Skeletal muscle tissue (tissue), 4 donors: ENCODE measurements around the gene CDKAL1. TPM values are rescaled to one million over a fixed set of nuclear protein-coding genes. Genes with fewer than 3 reads are reported as not detected.

ENCODE experiments used
- H3K27ac ChIP-seq: one replicate; pipeline ENCODE4 v1.7.0; 2013; ENCODE audit warnings: mild to moderate bottlenecking, low read depth, low read length, inconsistent platforms
- H3K27me3 ChIP-seq, 3 donors: one replicate each; pipeline ENCODE4 v1.7.0; 2013; ENCODE audit warnings: low read length in 3 of 3; ENCODE audit not compliant: control insufficient read depth in 3 of 3, insufficient read depth in 3 of 3
- H3K36me3 ChIP-seq, 3 donors: one replicate each; pipeline ENCODE4 v1.7.0; 2013; ENCODE audit warnings: low read length in 3 of 3; ENCODE audit not compliant: control insufficient read depth in 3 of 3, insufficient read depth in 3 of 3
- H3K4me1 ChIP-seq, 3 donors: one replicate each; pipeline ENCODE4 v1.7.0; 2013; ENCODE audit warnings: low read length in 3 of 3, mild to moderate bottlenecking in 3 of 3; ENCODE audit not compliant: control insufficient read depth in 3 of 3, insufficient read depth in 3 of 3
- H3K4me3 ChIP-seq, 3 donors: one replicate each; pipeline ENCODE4 v1.7.0; 2013; ENCODE audit warnings: low read length in 3 of 3
- H3K9ac ChIP-seq, 3 donors: one replicate each; pipeline ENCODE4 v1.7.0; 2013; ENCODE audit warnings: low read length in 3 of 3, mild to moderate bottlenecking in 3 of 3, moderate library complexity in 2 of 3, low read depth in 1 of 3
- H3K9me3 ChIP-seq, 3 donors: one replicate each; pipeline ENCODE4 v1.7.0; 2013; ENCODE audit warnings: low read length in 3 of 3; ENCODE audit not compliant: control insufficient read depth in 3 of 3
- total RNA-seq: library from RNA; depleted of rRNA; stranded (reverse); fragments of >200 nt; gene quantifications from one replicate; pipeline ENCODE4 v1.2.3, GENCODE V29; 2014
- donor health status: Osteomylitis.

Gene CDKAL1
- total RNA-seq, 1 donor from 2014 or later: 42.8 TPM

DNA sequence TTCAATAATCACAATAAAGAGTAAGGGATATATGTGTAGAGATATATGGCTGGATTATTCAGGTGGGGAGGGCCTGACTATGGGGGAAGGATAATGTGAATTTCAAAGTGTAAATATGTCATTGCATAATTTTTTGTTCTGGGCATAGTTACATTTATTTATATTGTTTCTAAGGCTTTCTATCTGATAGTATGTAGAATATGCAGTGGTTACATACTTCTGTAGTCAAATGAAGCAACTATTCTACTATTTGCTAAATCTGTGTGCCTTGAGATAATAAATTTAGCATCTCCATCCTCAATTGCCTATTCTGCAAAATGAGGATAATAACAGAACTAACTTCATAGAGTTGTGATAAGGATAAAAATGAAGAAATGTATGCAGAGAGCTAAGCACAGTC is 359.2 kb downstream of the CDKAL1 start:
- Histone ChIP-seq H3K9ac (no peak overlapping the region), H3K4me1 (no peaks in the 10 kb centered on the region), H3K4me3 (no peak overlapping the region), H3K27me3 (no peaks in the 10 kb centered on the region), H3K36me3 (no peaks in the 10 kb centered on the region), H3K9me3 (no peaks in the 10 kb centered on the region), H3K27ac (no peak overlapping the region)

DNA sequence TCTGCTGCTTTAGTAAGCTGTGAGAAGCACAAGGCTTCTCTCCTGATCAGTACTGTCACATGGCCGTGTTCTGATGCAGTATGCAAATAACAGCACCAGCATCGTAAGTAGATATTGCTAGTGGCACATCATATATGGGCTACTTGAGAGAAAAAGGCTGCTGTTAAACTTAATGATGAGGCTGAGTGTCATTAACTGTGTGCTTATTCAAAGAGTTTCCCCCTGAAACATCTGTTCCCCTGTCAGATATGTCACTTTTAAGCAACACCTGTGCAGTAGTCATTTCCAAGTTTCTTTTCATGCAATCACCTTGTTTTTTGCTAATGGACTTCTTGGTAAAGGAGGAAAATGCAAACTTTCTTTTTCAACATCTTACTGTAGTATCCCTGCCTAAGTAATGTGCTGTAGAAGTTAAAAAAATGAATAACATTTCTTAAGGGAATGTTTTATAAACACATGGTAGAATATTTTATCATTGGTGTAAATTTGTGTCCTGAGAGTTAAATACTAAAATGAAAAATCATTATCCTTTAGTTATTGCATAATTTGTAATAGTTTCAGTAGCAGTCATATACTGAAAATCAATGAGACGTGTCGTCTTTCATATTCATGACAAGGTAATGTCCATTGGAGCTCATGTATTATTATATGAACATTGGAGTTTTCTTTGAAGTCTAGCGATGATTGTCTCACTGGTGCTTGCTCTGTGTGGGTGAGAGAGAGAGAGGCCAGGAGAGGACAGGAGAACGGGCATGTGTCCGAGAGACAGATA is 366.3 kb downstream of the CDKAL1 start:
- Histone ChIP-seq H3K36me3 (no peaks in the 10 kb centered on the region), H3K9ac (no peak overlapping the region), H3K4me3 (no peak overlapping the region), H3K9me3 (no peaks in the 10 kb centered on the region), H3K4me1 (no peaks in the 10 kb centered on the region), H3K27ac (no peak overlapping the region), H3K27me3 (no peaks in the 10 kb centered on the region)

DNA sequence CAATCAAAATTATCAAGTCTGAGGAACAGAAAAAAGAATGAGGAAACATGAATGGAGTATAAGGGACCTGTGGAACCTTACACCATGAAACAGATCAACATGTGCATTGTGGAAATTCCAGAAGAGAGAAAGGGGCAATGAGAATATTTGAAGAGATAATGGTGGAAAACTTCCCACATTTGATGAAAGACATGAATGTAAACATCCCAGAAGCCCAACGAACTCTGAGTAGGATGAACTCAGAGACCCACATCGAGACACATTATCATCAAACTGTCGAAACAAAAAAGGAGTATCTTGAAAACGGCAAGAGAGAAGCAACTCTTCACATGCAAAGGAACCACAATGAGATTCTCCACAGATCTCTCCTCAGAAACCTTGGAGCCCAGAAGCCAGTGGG is 371.1 kb downstream of the CDKAL1 start:
- Histone ChIP-seq H3K9ac (no peak overlapping the region), H3K27me3 (no peaks in the 10 kb centered on the region), H3K4me3 (no peak overlapping the region), H3K9me3 (no peaks in the 10 kb centered on the region), H3K4me1 (no peaks in the 10 kb centered on the region), H3K27ac (no peak overlapping the region), H3K36me3 (no peaks in the 10 kb centered on the region)

DNA sequence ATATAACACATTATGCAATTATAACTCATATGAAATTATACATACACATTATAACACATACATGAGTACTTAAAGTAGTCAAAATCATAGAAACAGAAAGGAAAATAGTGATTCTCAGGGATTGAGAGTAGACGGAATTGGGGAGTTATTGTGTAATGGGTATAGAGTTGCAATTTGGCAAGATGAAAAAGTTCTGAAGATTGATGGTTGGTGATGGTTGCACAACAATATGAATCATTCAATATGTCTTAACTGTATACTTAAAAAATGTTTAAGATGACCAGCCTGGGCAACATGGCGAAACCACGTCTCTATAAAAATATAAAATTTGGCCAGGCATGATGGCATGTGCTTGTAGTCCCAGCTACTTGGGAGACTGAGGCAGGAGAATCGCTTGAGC is 372.7 kb downstream of the CDKAL1 start:
- Histone ChIP-seq H3K4me1 (no peaks in the 10 kb centered on the region), H3K27me3 (no peaks in the 10 kb centered on the region), H3K4me3 (no peak overlapping the region), H3K36me3 (no peaks in the 10 kb centered on the region), H3K9me3 (no peaks in the 10 kb centered on the region), H3K27ac (no peak overlapping the region), H3K9ac (no peak overlapping the region)

DNA sequence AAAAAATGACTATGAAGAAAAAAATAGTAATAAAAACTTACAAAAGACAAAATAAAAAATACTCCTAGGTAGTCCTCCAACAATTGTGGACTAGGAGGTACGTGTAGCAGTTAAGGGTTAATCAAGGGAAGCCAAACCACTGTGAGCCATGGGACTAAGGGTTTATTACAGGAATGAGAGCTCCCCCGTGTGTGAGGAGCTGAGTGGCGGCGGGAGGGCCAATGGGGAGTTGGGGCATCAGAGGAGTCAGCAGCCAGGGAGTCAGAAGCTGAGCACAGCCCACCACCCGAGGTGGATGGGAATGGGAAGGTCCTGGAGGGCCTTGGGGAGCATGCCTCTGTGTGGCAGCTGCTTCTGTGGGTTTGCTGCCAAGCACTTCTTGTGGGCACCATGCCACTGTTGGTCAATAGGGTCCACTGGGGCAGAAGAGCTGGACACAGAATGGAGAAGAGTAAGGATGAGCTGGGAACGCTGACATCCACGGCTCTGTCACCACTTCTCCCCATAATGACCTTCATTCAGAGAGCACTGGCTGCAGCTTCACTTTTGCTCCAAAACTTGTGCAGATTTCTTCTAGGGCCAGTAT is 373.3 kb downstream of the CDKAL1 start:
- no peaks in the 10 kb centered on the region for H3K27me3 ChIP-seq
- no peak overlapping the region for H3K9ac ChIP-seq
- H3K9me3 ChIP-seq: no peaks in the 10 kb centered on the region
- no peaks in the 10 kb centered on the region for H3K4me1 ChIP-seq
- no peak overlapping the region for H3K4me3 ChIP-seq
- H3K27ac ChIP-seq: no peak overlapping the region
- H3K36me3 ChIP-seq: no peaks in the 10 kb centered on the region

DNA sequence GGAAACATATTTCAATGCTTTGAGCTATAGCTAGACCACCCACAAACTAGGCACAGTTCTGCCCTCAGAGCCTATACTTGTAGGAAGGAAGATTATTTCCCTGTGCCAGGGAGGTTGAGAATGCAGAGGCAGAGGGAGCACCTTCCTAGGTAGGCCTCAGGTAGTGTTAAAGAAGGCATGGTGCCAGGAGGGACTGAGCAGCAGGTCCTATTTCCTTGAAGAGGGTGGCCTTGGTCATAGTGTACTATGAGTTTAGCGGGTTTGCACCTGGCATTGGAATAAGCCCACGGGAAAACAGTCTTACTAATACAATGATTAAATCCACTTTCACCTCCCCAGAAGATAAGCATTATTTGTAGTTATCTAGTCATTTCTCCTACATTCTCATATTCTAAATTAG is 375.4 kb downstream of the CDKAL1 start:
- H3K4me1 ChIP-seq: no peaks in the 10 kb centered on the region
- no peaks in the 10 kb centered on the region for H3K9me3 ChIP-seq
- H3K36me3 ChIP-seq: no peaks in the 10 kb centered on the region
- H3K27ac ChIP-seq: no peak overlapping the region
- H3K4me3 ChIP-seq: no peak overlapping the region
- no peak overlapping the region for H3K9ac ChIP-seq
- no peaks in the 10 kb centered on the region for H3K27me3 ChIP-seq

DNA sequence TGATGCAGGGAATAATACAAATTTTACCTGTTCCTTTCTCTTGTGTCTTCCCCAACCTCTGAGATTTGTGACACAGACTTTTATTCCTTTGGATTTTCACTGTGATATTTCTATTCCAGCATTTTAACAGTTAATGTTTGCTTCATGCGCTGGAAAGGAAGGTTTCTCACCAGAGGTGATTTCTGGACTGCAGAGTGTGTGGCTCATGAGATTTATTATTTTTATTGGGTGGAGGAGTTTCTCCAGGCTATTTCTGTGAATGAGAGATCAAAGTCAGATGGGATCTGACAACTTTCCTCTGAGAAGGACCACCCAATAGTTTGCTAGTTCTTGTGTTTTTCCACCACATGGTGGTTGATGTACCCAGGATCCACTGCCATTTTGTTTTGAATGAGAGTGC is 377.5 kb downstream of the CDKAL1 start:
- Histone ChIP-seq H3K27me3 (no peaks in the 10 kb centered on the region), H3K4me1 (no peaks in the 10 kb centered on the region), H3K9ac (no peak overlapping the region), H3K4me3 (no peak overlapping the region), H3K27ac (no peak overlapping the region), H3K36me3 (no peaks in the 10 kb centered on the region), H3K9me3 (no peaks in the 10 kb centered on the region)

DNA sequence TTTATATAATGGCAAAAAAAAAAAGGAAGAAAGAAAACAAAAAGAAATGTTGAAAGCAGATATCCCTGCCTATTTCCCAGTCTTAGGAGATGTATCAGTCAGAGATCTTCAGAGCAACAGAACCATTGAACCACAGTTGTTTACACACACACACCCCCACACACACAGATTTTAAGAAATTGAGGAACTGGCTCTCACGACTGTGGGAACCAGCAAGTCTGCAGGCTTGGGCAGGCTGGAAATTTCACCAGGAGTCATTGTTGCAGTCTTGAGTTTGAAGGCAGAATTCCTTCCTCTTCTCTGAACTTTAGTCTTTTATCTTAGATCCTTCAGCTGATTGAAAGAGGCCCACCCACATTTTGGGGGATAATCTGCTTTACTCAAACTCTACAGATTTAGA is 380.9 kb downstream of the CDKAL1 start:
- Histone ChIP-seq H3K4me1 (no peaks in the 10 kb centered on the region), H3K9me3 (no peaks in the 10 kb centered on the region), H3K4me3 (no peak overlapping the region), H3K9ac (no peak overlapping the region), H3K36me3 (no peaks in the 10 kb centered on the region), H3K27me3 (no peaks in the 10 kb centered on the region), H3K27ac (no peak overlapping the region)

DNA sequence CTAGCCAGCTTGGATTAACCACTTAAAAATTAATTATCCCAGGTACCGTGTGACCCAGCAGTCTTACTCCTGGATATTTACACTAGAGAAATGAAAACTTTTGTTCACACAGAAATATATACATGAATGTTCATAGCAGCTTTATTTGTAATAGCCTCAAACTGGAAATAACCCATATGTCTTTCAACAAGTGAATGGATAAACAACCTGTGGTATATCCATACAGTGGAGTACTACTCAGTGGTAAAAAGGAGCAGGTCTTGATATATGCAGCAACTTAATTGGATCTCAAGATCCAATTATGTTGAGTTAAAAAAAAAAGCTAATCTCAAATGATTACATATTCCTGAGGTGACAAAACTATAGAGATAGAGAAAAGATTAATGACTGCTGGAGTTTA is 381.4 kb downstream of the CDKAL1 start:
- Histone ChIP-seq H3K27me3 (no peaks in the 10 kb centered on the region), H3K36me3 (no peaks in the 10 kb centered on the region), H3K4me3 (no peak overlapping the region), H3K4me1 (no peaks in the 10 kb centered on the region), H3K9ac (no peak overlapping the region), H3K27ac (no peak overlapping the region), H3K9me3 (no peaks in the 10 kb centered on the region)

DNA sequence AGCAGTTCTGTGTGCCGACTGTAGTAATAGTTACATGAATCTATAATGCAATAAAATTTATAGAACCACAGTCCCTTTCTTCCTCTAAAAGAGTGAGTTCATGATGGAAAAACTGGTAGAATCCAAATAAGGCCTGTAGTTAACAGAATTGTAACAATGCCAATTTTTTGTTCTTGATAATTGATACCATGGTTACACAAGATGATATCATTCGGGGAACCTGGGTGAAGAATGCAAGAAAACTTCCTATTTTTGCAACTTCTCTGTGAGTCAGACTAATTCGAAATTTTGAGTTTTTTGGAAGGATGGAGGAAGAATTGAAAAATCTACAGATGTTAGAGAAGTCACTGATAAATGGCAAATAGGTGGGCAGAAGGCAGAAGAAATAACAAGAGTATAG is 381.8 kb downstream of the CDKAL1 start:
- Histone ChIP-seq H3K27me3 (no peaks in the 10 kb centered on the region), H3K4me1 (no peaks in the 10 kb centered on the region), H3K4me3 (no peak overlapping the region), H3K27ac (no peak overlapping the region), H3K36me3 (no peaks in the 10 kb centered on the region), H3K9me3 (no peaks in the 10 kb centered on the region), H3K9ac (no peak overlapping the region)
